ENCODE results near the gene LRRC7.

LRRC7 gene

GRCh38 chr1:69776555-69776954, 208.8 kb downstream of the LRRC7 start:
- no peak for DNase-seq (ENCODE audit: low read depth)

GRCh38 chr1:69777423-69777822, 209.7 kb downstream of the LRRC7 start:
- DNase-seq (ENCODE audit: low read depth) = no peak

- DNase-seq (ENCODE audit: low read depth) = no peak
Observed at GRCh38 chr1:69777971-69778370, 210.2 kb downstream of the LRRC7 start.

- DNase-seq (ENCODE audit: low read depth) = no peak
Observed at GRCh38 chr1:69787151-69787550, 219.4 kb downstream of the LRRC7 start.

GRCh38 chr1:69791311-69791710, 223.6 kb downstream of the LRRC7 start:
- DNase-seq (ENCODE audit: low read depth) = no peak

GRCh38 chr1:69794831-69795230, 227.1 kb downstream of the LRRC7 start:
- DNase-seq (ENCODE audit: low read depth) = no peak

GRCh38 chr1:69814926-69815325, 247.2 kb downstream of the LRRC7 start:
- DNase-seq (ENCODE audit: low read depth) = no peak

GRCh38 chr1:69824932-69825331, 257.2 kb downstream of the LRRC7 start:
- no peak for DNase-seq (ENCODE audit: low read depth)

- no peak for DNase-seq (ENCODE audit: low read depth)
Observed at GRCh38 chr1:69827732-69828131, 260.0 kb downstream of the LRRC7 start.

- DNase-seq (ENCODE audit: low read depth) = no peak
Observed at GRCh38 chr1:69833536-69833935, 265.8 kb downstream of the LRRC7 start.

GRCh38 chr1:69834336-69834735, 266.6 kb downstream of the LRRC7 start:
- no peak for DNase-seq (ENCODE audit: low read depth)

- no peak for DNase-seq (ENCODE audit: low read depth)
Observed at GRCh38 chr1:69835955-69836354, 268.2 kb downstream of the LRRC7 start.

GRCh38 chr1:69836971-69837636, 269.4 kb downstream of the LRRC7 start:
- no peak for DNase-seq (ENCODE audit: low read depth)

GRCh38 chr1:69842326-69842725, 274.6 kb downstream of the LRRC7 start:
- no peak for DNase-seq (ENCODE audit: low read depth)

GRCh38 chr1:69845655-69846054, 277.9 kb downstream of the LRRC7 start:
- no peak for DNase-seq (ENCODE audit: low read depth)

- no peak for DNase-seq (ENCODE audit: low read depth)
Observed at GRCh38 chr1:69846267-69846666, 278.5 kb downstream of the LRRC7 start.

- no peak for DNase-seq (ENCODE audit: low read depth)
Observed at GRCh38 chr1:69847670-69848069, 279.9 kb downstream of the LRRC7 start.

GRCh38 chr1:69852151-69852550, 284.4 kb downstream of the LRRC7 start:
- no peak for DNase-seq (ENCODE audit: low read depth)

GRCh38 chr1:69852706-69853105, 285.0 kb downstream of the LRRC7 start:
- DNase-seq (ENCODE audit: low read depth) = no peak

GRCh38 chr1:69858534-69858933, 290.8 kb downstream of the LRRC7 start:
- DNase-seq (ENCODE audit: low read depth) = no peak

GRCh38 chr1:69861641-69862040, 293.9 kb downstream of the LRRC7 start:
- no peak for DNase-seq (ENCODE audit: low read depth)

- DNase-seq (ENCODE audit: low read depth) = no peak
Observed at GRCh38 chr1:69862906-69863305, 295.2 kb downstream of the LRRC7 start.

- DNase-seq (ENCODE audit: low read depth) = no peak
Observed at GRCh38 chr1:69863704-69864103, 296.0 kb downstream of the LRRC7 start.

GRCh38 chr1:69871412-69871811, 303.7 kb downstream of the LRRC7 start:
- no peak for DNase-seq (ENCODE audit: low read depth)

GRCh38 chr1:69878338-69878737, 310.6 kb downstream of the LRRC7 start:
- DNase-seq (ENCODE audit: low read depth) = no peak
